Stomach smooth muscle (tissue), 2 donors: Measurements from ENCODE around the gene PLAC1.

Source experiments
- H3K27ac ChIP-seq: one replicate; pipeline ENCODE4 v1.7.0; 2013; ENCODE audit warnings: mild to moderate bottlenecking, low read length, inconsistent platforms
- H3K27me3 ChIP-seq, 2 donors: one replicate each; pipeline ENCODE4 v1.7.0; 2013; ENCODE audit warnings: low read length in 2 of 2; ENCODE audit not compliant: insufficient read depth in 2 of 2, control insufficient read depth in 1 of 2
- H3K36me3 ChIP-seq, 2 donors: one replicate each; pipeline ENCODE4 v1.7.0; 2013; ENCODE audit warnings: low read length in 2 of 2; ENCODE audit not compliant: control insufficient read depth in 2 of 2, insufficient read depth in 2 of 2
- H3K4me1 ChIP-seq: one replicate; pipeline ENCODE4 v1.7.0; 2013; ENCODE audit warnings: low read length; ENCODE audit not compliant: control insufficient read depth, insufficient read depth
- H3K4me3 ChIP-seq, 2 donors: one replicate each; pipeline ENCODE4 v1.7.0; 2013; ENCODE audit warnings: low read length in 2 of 2
- H3K9ac ChIP-seq, 2 donors: one replicate each; pipeline ENCODE4 v1.7.0; 2013; ENCODE audit warnings: low read length in 2 of 2, mild to moderate bottlenecking in 1 of 2
- H3K9me3 ChIP-seq, 2 donors: one replicate each; pipeline ENCODE4 v1.7.0; 2013; ENCODE audit warnings: low read length in 2 of 2; ENCODE audit not compliant: control insufficient read depth in 2 of 2
- donor health status: healthy.
- donor health status: Pancreatic carcinoma.

Gene PLAC1

DNA sequence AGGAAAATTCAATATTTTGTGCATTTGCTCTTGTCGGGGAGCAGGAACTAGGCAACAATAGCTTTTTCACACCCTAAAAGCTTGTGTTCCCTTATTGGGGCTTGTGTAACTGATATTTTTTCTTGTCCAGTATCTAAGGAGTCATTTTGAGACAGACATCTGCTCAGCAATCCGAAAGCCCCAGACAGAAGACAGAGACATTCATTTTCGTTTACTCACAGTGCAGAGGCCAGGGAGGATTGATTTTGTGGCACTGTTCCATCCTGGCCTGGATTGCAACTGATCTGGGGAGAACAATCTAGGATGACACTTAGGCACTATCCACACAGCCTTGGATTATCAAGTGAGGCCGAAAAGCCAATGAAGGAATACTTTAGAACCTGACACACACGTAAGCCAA is 27.4 kb upstream of the PLAC1 start:
- Histone ChIP-seq H3K4me3 (no peak overlapping the region), H3K27ac (no peak overlapping the region), H3K4me1 (no peaks in the 10 kb centered on the region), H3K9me3 (peaks cover 0 to 2% of the 10 kb centered on the region in 2 donors), H3K9ac (no peak overlapping the region), H3K36me3 (no peaks in the 10 kb centered on the region), H3K27me3 (peaks cover 0 to 6% of the 10 kb centered on the region in 2 donors)

DNA sequence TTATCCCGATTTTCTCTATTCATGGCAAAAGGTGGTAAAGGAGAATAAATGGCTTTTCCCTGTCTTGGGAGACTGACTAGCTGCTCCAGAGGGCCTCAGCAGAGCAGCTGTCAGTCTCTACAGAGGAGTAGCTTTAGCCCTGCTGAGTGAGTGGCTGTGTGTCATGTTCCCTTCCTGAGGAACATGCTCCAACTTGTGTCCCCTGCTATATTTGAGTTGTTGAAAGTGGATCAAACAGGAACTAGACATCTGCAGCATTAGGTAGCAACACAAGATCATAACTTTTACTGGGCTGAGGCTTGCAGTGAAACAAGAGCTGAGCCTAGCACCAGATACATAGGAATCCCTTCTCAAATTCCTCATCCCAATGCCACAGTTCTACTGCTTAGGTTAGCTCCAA is 26.7 kb upstream of the PLAC1 start:
- peaks cover 0 to 2% of the 10 kb centered on the region in 2 donors for H3K9me3 ChIP-seq
- H3K9ac ChIP-seq, result no peak overlapping the region
- no peak overlapping the region for H3K4me3 ChIP-seq
- no peak overlapping the region for H3K27ac ChIP-seq
- peaks cover 0 to 8% of the 10 kb centered on the region in 2 donors for H3K27me3 ChIP-seq
- no peaks in the 10 kb centered on the region for H3K4me1 ChIP-seq
- H3K36me3 ChIP-seq, result no peaks in the 10 kb centered on the region

DNA sequence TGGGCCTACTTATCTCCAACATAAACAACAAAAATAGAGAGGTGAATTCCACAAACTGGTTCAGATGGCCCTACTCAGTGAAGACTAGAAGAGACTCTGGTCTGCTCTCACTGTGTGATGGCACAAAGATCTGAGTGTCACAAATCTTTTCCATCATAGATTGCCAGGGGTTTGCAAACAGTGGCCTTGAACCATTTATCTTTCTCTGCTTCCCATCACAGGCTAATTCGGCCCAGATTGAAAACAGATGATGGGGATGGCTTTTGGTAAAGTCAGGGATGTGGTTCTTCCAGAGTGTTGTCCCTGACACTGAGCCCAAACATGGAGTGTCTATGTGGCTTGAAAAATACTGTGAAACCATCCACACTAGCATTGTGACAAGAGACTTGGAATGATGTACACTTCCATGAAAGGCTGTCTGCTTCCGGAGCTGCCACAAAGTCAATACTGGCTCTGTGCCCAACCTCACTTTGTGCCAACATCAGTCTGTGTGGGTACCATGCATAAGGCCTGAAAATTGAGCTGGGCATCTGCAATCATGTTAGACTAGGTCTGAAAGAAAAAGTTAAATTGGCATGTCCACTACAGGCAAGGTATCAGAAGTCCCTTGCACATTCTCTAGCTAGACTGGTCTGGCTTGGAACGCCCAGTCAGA is 25.2 kb upstream of the PLAC1 start:
- Histone ChIP-seq H3K36me3 (no peaks in the 10 kb centered on the region), H3K9ac (no peak overlapping the region), H3K9me3 (peaks cover 0 to 2% of the 10 kb centered on the region in 2 donors), H3K27me3 (peaks cover 0 to 8% of the 10 kb centered on the region in 2 donors), H3K4me3 (no peak overlapping the region), H3K4me1 (no peaks in the 10 kb centered on the region), H3K27ac (no peak overlapping the region)

DNA sequence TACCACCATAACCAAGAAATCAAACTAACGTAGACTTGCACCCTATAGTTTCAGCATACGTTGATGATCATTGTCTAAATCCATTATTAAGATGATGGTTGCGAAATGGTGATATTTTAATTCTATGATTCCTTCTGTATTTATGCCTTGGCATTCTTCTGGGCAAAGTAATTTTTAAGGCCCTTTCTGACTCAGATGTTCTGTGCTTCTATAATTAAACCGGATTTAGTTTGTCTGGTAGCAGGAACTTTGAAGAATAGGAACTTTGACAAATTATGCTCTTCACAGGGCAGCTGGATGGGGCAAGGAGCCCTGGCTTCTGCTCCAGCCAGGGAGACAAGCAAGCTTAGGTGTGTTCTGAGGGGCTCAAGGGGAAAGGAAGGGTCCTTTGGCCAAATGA is 23.8 kb upstream of the PLAC1 start:
- H3K36me3 ChIP-seq, result no peaks in the 10 kb centered on the region
- no peak overlapping the region for H3K9ac ChIP-seq
- H3K4me3 ChIP-seq, result no peak overlapping the region
- no peaks in the 10 kb centered on the region for H3K4me1 ChIP-seq
- peaks cover 0 to 2% of the 10 kb centered on the region in 2 donors for H3K9me3 ChIP-seq
- H3K27me3 ChIP-seq, result peaks cover 0 to 8% of the 10 kb centered on the region in 2 donors
- H3K27ac ChIP-seq, result no peak overlapping the region

DNA sequence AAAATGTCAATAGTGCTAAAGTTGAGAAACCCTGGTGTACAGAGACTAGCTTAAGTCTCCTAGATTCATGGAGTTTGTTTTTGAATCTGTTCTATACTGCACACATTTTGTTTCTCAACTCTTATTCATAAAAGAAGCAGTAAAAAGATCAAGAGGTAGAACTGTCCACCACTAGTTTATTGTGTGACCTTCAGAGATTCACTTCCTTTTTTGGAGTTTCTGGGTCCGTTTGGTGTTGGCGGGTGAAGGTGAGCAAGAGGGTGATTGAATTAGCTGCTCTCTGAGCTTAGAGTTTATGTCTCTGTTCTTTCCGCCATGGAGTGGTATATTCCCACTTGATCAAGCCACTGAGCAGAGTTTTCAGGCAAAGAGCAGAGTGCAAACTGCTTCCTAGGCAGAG is 21.4 kb upstream of the PLAC1 start:
- no peaks in the 10 kb centered on the region for H3K4me1 ChIP-seq

DNA sequence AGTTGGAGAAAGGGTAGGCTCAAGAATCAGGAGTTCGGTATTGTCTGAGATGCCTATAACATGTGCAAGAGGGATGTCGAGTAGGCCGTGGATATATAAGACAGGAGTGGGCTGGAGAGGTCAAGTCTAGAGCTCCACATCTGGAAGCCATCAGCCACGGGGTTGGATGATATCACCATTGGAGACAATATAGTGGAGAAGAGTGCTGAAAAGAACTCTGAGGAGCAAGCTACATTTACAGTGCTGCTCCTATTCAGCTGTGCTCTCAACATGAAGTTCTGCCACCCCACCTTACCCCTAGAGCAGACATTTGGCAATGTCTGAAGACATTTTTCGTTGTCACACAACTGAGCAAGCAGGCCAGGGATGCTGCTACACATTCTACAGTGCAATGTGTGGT is 20.9 kb upstream of the PLAC1 start:
- no peak overlapping the region for H3K27ac ChIP-seq

More for the DNA sequence above, 21.4 kb upstream of the PLAC1 start:
- H3K4me3 ChIP-seq, result no peak overlapping the region
- peaks cover 0 to under 1% of the 10 kb centered on the region in 2 donors for H3K9me3 ChIP-seq
- no peaks in the 10 kb centered on the region for H3K36me3 ChIP-seq
- no peak overlapping the region for H3K9ac ChIP-seq
- H3K27ac ChIP-seq, result no peak overlapping the region
- H3K27me3 ChIP-seq, result peaks cover 0 to 7% of the 10 kb centered on the region in 2 donors

DNA sequence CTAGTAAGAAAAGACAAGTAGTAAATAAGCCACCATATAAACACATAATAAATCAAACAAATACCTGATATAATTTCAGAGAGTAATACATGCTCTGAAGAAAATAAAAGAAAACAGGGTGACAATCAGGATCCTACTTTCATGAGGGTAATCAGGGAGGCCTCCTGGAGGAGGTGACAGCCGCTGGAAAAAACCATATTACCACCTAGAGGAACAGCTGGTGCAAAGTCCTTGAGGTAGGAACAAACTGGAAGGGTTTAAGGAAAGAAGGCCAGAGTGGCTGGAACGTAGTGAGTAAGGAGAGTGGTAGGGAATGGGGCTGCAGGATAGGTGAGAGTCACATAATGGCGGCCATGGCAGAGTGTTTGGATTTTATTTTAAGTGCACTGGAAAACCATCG is 19.1 kb upstream of the PLAC1 start:
- Histone ChIP-seq H3K4me3 (no peak overlapping the region), H3K4me1 (no peaks in the 10 kb centered on the region), H3K9me3 (peaks cover 0 to 4% of the 10 kb centered on the region in 2 donors), H3K36me3 (no peaks in the 10 kb centered on the region), H3K27ac (no peak overlapping the region), H3K27me3 (peaks cover 0 to 6% of the 10 kb centered on the region in 2 donors), H3K9ac (no peak overlapping the region)

More for the DNA sequence above, 20.9 kb upstream of the PLAC1 start:
- no peak overlapping the region for H3K9ac ChIP-seq
- peaks cover 0 to 4% of the 10 kb centered on the region in 2 donors for H3K9me3 ChIP-seq
- no peak overlapping the region for H3K4me3 ChIP-seq
- H3K4me1 ChIP-seq, result no peaks in the 10 kb centered on the region
- no peaks in the 10 kb centered on the region for H3K36me3 ChIP-seq
- H3K27me3 ChIP-seq, result peaks cover 0 to 7% of the 10 kb centered on the region in 2 donors

DNA sequence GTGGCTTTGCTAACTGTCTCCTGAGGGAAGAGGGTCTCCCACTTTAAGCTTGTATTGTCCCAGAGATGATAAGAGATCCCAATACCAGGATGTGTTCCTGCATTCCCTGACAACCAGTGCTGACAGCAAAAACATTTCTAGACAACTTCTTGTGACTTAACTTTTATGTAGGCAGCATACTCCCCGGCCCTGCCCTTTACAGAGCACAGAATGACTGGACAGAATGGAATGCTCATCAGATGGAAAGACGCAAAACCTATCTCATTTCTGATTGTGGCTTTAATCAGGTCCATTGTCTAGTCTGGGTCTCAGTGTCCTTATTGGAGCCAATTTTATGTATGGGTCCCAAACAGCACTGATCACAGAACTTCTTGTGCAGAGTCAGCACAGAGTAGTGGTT is 18.2 kb upstream of the PLAC1 start:
- peaks cover 0 to 11% of the 10 kb centered on the region in 2 donors for H3K27me3 ChIP-seq
- no peak overlapping the region for H3K9ac ChIP-seq
- no peak overlapping the region for H3K4me3 ChIP-seq
- H3K27ac ChIP-seq, result no peak overlapping the region
- H3K36me3 ChIP-seq, result no peaks in the 10 kb centered on the region
- no peaks in the 10 kb centered on the region for H3K4me1 ChIP-seq
- peaks cover 0 to 4% of the 10 kb centered on the region in 2 donors for H3K9me3 ChIP-seq

DNA sequence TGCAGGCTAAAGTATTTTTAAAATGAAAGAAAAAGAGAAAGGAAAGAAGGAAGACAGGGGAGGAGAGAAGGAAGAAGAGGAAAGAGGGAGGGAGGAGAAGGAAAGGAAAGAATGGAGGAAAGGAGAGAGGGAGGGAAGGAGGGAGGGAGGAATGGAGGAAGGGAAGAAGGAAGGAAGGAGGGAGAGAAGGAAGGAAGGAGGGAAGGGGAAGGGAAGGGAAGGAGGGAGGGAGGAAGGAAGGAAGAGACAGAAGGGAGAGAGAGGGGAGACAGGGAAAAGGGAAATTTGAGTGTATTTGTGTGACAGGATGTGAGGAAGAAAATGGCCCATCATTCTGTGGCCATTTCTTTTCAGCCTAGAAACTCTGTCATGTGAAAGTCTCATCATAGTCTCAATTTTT is 14.9 kb upstream of the PLAC1 start:
- H3K4me3 ChIP-seq, result no peak overlapping the region
- H3K9ac ChIP-seq, result no peak overlapping the region
- H3K27me3 ChIP-seq, result peaks cover 0 to 14% of the 10 kb centered on the region in 2 donors

DNA sequence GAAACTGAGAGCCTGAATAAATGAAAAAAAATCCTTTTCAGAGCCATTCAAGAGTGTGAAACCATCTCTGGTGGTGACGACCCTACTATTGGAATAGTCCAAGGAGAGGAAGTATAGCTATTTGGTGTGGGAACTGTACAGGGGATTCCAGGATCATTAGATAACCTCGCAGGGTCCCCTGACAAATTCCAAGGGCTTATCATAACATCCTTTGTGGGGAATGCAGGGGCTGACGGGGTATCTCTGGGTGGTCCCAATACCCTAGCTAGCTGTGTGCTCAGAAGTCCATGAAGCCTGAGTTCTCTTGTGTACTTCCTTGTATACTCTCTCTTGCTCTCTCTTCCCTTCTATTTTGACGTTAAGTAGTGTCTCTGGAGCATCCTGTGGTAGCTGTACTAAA is 13.8 kb upstream of the PLAC1 start:
- peaks cover 0 to 14% of the 10 kb centered on the region in 2 donors for H3K27me3 ChIP-seq
- H3K9ac ChIP-seq, result no peak overlapping the region
- H3K36me3 ChIP-seq, result no peaks in the 10 kb centered on the region
- peaks cover 0 to 4% of the 10 kb centered on the region in 2 donors for H3K9me3 ChIP-seq
- H3K4me3 ChIP-seq, result no peak overlapping the region
- H3K4me1 ChIP-seq, result no peaks in the 10 kb centered on the region
- H3K27ac ChIP-seq, result no peak overlapping the region

More for the DNA sequence above, 14.9 kb upstream of the PLAC1 start:
- Histone ChIP-seq H3K9me3 (peaks cover 0 to 4% of the 10 kb centered on the region in 2 donors), H3K36me3 (no peaks in the 10 kb centered on the region), H3K27ac (no peak overlapping the region), H3K4me1 (no peaks in the 10 kb centered on the region)

DNA sequence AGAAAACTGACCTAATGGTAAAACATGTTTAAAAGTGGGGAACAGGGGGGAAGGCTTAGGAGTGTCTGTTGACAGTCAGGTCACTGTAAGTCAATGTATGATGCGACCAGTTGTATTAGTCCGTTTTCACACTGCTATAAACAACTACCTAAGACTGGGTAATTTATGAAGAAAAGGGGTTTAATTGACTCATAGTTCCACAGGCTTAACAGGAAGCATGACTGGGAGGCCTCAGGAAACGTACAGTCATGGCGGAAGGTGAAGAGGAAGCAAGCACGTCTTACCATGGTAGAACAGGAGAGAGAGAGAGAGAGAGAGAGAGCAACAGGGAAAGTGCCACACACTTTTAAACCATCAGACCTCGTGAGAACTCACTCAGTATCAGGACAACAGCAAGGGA is 13.0 kb upstream of the PLAC1 start:
- Histone ChIP-seq H3K4me1 (no peaks in the 10 kb centered on the region), H3K9ac (no peak overlapping the region), H3K27me3 (peaks cover 0 to 17% of the 10 kb centered on the region in 2 donors), H3K4me3 (no peak overlapping the region), H3K36me3 (no peaks in the 10 kb centered on the region), H3K9me3 (peaks cover 0 to 4% of the 10 kb centered on the region in 2 donors), H3K27ac (no peak overlapping the region)
